Left lobe of liver (tissue), 2 donors: ENCODE data around the gene BACE2. TPM values are rescaled to one million over a fixed set of nuclear protein-coding genes. Genes with fewer than 3 reads are reported as not detected.

Experiments
- ATAC-seq: fragments of 200-7000 bp; cut with Tn5 transposase; one replicate; pipeline ENCODE4 v1.9.1; 2020; ENCODE audit warnings: mild to moderate bottlenecking, moderate library complexity
- DNase-seq: peaks from one replicate; pipeline ENCODE4 v3.0.0-alpha.2; 2020; ENCODE audit warnings: low spot score
- total RNA-seq: library from RNA; stranded (reverse); gene quantifications from one replicate; pipeline ENCODE4 v1.2.1, GENCODE V29; 2021
- donor health status: DM: no; HTN: no; CAD: no; lungs with moderate emphysema.
- donor health status: DM: no; HTN: yes; CAD: no.

Gene BACE2
- total RNA-seq, 1 donor from 2014 or later = 4.1 TPM

DNA sequence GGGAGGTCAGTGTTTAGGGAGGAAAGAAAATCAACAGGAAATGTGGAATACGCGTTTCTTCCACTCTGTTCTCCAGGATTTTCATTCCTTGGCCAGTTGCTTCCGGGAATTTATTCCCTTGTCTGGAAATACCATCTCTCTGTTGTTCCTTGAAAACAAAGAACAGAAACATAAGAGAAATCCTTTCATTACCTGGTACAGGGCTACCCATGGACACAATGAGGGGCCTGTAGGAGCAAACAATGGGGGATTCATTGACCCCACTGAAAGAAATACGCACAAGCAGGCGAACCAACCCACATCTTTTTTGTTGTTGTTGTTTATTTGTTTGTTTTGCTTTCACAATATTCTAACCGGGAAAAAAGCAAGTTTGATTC lies 20.0 kb upstream of the BACE2 start:
- ATAC-seq (no peak), DNase-seq (no peak)

GRCh38 chr21:41148798-41149197 lies 19.2 kb upstream of the BACE2 start:
- ATAC-seq = no peak

GRCh38 chr21:41149199-41149598 lies 18.8 kb upstream of the BACE2 start:
- no peak for ATAC-seq
- no peak for DNase-seq

More at GRCh38 chr21:41148798-41149197, 19.2 kb upstream of the BACE2 start:
- no peak for DNase-seq

DNA sequence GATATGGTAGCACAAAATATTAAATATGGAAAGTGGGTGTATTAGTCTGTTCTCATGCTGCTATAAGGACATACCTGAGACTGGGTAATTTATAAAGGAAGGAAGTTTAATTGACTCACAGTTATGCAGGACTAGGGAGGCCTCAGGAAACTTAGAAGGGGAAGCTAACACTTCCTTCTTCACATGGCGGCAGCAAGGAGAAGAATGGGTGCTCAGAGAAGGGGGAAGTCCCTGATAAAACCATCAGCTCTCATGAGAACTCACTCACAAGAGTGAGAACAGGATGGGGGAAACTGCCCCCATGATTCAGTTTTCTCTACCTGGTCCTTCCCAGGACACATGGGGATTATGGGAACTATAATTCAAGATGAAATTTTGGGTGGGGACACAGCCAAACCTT lies 15.8 kb upstream of the BACE2 start:
- no peak for DNase-seq
- no peak for ATAC-seq

GRCh38 chr21:41153443-41153842 lies 14.5 kb upstream of the BACE2 start:
- ATAC-seq (no peak), DNase-seq (no peak)

GRCh38 chr21:41156142-41156541 lies 11.8 kb upstream of the BACE2 start:
- ATAC-seq (no peak), DNase-seq (no peak)

- no peak for DNase-seq
- ATAC-seq = no peak
Measured at GRCh38 chr21:41158026-41158425, 9.9 kb upstream of the BACE2 start.

DNA sequence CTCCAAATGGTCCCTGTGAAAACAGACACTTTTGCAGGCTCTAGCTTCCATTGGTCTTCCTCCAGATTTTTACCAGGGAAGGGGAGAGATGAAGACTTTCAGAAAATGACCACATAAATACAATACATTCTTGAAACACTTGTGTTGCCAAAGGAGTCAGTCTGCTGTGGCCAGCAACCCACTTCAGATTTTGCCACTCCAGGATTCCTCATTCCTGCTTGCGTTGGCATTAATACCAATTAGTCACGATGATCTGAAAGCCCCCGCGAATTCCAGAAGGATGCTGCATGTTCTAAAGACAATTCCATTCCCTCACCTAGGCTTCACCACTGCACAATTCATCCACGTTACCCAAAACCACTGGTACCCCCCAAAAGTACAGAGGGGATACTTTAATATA lies 7.9 kb upstream of the BACE2 start:
- no peak for ATAC-seq
- no peak for DNase-seq

DNA sequence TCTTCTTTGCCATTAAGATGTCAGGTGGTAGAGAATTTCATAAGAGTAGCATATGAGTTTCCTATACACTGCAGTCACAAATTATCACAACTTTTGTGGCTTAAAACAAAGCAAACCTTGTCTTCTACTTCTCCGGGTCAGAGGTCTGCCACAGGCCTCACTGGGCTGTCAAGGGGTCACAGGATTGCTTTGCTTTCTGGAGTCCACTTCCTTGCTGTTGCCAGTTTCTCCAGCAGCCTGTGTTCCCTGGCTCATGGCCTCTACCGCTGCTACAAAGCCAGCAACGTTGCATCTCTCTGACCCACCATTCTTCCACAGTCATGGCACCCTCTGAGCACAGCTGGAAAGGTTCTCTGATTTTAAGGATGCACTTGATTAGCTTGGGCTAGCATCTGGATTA lies 6.5 kb upstream of the BACE2 start:
- ATAC-seq = no peak
- no peak for DNase-seq

DNA sequence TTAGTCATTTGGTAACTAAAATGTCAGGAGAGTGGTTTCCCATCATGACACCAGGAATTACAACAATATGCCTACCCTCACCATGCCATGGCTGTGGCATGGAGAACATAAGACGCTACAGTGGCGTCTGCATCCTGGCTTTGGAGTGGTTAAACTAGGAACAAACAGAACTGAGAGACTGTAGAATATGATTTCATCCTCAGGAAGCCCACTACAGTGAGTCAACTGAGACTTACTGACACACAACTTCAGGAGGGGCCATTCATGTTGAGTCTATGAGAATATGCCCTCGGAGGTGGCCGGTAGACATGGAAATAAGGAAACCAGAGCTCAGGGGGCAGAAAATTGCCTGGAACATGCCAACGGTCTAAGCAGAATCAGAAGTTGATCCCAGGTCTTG lies 5.9 kb upstream of the BACE2 start:
- no peak for ATAC-seq
- no peak for DNase-seq

DNA sequence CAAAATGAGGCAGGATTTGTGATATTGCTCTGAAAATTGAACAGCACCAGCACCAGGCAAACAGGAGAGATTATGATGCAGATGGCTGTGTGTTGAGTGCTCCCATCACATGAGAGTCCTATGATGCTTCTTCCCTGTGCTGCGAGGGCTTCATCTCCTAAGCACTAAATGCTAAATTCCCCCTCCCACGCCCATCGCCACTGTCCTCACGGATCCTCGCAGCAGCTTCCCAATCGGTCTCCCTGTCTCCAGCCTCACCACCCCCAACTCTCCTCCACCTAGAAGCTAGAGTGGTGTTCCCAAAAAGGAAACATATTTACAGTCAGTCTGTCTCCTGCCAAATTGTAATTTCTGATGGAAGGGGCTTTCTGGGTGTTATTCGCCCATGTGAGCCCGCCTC lies 4.9 kb upstream of the BACE2 start:
- no peak for DNase-seq
- no peak for ATAC-seq

- ATAC-seq = no peak
- DNase-seq = no peak
Measured at GRCh38 chr21:41164052-41164451, 3.9 kb upstream of the BACE2 start.

DNA sequence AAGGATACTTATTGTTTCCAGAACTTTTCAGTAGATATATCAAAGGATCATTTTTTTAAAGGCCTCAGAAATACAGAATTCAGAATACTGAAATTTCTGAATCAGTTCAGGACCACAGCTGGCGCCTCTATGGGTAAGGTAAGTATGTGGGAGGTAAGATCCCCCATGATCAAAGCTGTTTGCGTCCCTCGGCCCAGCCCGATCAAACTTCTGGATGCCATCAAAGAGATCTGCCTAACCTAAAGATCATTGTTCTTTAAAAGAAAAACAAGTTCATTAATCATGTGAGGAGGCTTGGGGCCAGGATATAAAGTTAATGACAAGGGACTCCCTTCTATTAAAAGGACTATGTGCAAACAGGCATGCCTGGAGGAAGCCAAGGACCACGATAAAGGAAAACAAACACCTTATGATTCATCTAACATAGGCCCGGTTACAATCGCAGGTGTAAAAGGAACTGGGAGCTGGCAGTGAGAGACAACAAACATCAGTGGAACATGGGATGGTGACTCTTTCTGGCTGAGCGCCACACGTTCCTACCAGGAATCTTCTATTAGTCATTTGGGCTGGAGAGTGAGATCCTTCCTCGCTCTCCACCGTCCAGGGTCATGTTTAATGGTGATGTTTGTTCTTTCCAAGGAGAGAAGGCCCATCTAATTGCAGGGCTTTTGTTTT lies 2.8 kb upstream of the BACE2 start:
- ATAC-seq = no peak
- DNase-seq = no peak

DNA sequence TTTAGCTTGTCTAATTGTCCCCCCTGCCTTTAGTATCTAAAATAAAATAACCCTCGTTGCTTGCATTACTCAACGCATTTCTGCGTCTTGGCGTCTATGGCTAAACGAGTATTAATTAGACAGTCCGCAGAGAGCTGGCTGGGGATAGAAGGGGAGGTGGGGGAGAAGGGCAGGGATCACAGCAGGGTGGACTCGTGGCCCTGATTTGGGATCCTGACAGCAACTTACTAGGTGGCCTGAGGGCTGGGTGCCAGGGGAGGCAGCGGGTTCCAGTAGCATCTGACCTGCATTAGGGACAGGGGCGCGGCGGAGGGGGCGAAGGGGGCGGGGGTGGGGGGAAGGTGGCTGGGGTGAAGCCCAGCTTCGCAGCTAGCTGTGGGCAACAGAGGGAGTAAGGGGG lies 1.1 kb upstream of the BACE2 start:
- DNase-seq (no peak), ATAC-seq (no peak)

DNA sequence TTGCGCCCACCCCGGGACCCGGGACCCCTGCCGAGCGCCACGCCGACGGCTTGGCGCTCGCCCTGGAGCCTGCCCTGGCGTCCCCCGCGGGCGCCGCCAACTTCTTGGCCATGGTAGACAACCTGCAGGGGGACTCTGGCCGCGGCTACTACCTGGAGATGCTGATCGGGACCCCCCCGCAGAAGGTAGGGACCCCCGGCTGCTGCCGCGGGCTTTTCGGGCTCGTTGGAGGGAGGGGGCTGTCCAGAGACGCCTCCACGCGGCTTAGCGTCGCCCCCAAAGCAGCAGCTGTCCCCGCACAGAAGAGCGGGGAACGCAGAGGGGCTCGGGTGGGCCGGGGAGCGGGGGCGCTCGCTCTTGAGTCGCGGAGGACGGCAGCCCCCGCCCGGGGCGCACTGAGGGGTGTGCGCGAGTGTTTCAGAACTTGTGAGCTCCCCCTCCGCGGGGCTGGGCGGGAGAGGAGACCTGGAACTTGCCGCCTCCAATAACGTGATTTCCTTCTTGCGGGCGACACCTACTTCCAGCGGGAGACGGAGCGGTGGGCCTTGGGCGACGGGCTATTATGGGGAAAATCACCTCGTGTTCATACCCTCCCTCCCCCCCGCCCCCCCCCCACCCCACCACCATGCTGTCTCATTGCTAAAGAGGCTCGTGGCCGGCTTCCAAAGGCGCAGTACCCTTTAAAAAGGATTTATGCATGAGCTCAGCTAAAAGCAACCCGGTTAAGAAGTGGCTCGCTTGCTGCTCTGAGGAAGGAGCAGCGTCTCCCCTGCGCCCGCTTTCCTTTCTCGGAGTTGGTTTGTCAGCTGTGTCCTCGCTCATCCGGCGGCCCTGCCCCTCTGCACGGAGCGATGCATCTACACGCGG lies 664 bp downstream of the BACE2 start:
- DNase-seq = peak; percentile 49
- ATAC-seq = peak; percentile 32

- DNase-seq (no peak), ATAC-seq (no peak)
Measured at GRCh38 chr21:41169258-41169576, 1.3 kb downstream of the BACE2 start.

DNA sequence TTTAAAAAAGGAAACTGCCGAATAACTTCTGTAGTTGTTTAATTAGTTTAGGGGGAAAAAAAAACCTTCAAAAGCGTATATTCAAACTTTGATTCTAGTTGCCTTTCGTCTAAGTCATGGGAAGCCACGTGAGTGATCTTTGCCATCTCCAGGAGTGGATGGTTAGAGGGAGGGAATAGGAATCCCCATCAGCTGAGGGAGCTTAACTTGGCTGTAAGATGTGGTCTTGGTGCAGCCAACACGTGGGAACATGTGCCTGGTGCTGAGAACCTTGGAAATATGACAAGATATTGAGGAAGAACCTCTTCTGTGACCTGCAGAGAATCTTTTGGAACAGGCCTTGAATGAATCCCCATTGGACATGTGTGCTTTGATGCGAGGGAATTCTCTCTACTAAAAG lies 1.7 kb downstream of the BACE2 start:
- DNase-seq (no peak), ATAC-seq (no peak)

- ATAC-seq (no peak), DNase-seq (no peak)
Measured at GRCh38 chr21:41170442-41170841, 2.5 kb downstream of the BACE2 start.

GRCh38 chr21:41170859-41171609 lies 3.1 kb downstream of the BACE2 start:
- DNase-seq (no peak), ATAC-seq (no peak)

- no peak for DNase-seq
- no peak for ATAC-seq
Measured at GRCh38 chr21:41175080-41175479, 7.1 kb downstream of the BACE2 start.

- ATAC-seq = no peak
Measured at GRCh38 chr21:41176846-41177245, 8.9 kb downstream of the BACE2 start.

GRCh38 chr21:41180752-41181151 lies 12.8 kb downstream of the BACE2 start:
- ATAC-seq = no peak
- no peak for DNase-seq

More at GRCh38 chr21:41176846-41177245, 8.9 kb downstream of the BACE2 start:
- no peak for DNase-seq
